Sigmoid colon (tissue), 7 donors: ENCODE data around the gene THOC5. TPM values are rescaled to one million over a fixed set of nuclear protein-coding genes. Genes with fewer than 3 reads are reported as not detected.
"Not testable (repeated sequence)": the region's sequence is repeated elsewhere in the genome, so short reads cannot be mapped to it uniquely, and the experiment has no call there.

Experiments used
- DNase-seq: peaks from one replicate; pipeline ENCODE4 v3.0.0-alpha.2; 2019
- H3K27ac ChIP-seq, 4 donors: fragments of 200-600 bp; sonication (generic); one replicate each; pipeline ENCODE4 v1.5.1; 2016 to 2019; ENCODE audit warnings: mild to moderate bottlenecking in 1 of 4
- H3K27me3 ChIP-seq, 3 donors: fragments of 200-600 bp; sonication (generic); one replicate each; pipeline ENCODE4 v1.5.1; 2019; ENCODE audit warnings: mild to moderate bottlenecking in 1 of 3
- H3K36me3 ChIP-seq, 4 donors: fragments of 200-600 bp; sonication (generic); one replicate each; pipeline ENCODE4 v1.5.1; 2016 to 2019
- H3K4me1 ChIP-seq, 4 donors: fragments of 200-600 bp; sonication (generic); one replicate each; pipeline ENCODE4 v1.5.1; 2017 to 2019
- H3K4me3 ChIP-seq, 4 donors: fragments of 200-600 bp; sonication (generic); one replicate each; pipeline ENCODE4 v1.5.1; 2017 to 2019; ENCODE audit warnings: mild to moderate bottlenecking in 2 of 4, moderate library complexity in 1 of 4
- H3K9me3 ChIP-seq, 4 donors: fragments of 200-600 bp in 3 of 4; sonication (generic) in 3 of 4; one replicate each; pipeline versions ENCODE4 v1.5.1 to v1.6.1; 2013 to 2019
- CTCF ChIP-seq, 4 experiments: fragments of 450-650 bp in 3 of 4; fragments of 200-600 bp in 1 of 4; IDR thresholded peaks; one replicate each; pipeline ENCODE4 v1.5.1; 2016 to 2019; ENCODE audit warnings: antibody characterized with exemption in 4 of 4, mild to moderate bottlenecking in 3 of 4, moderate library complexity in 2 of 4
- EP300 ChIP-seq, 4 donors: sonication (generic); formaldehyde crosslinking; IDR thresholded peaks; one replicate each; pipeline ENCODE4 v1.6.1; 2017; ENCODE audit warnings: antibody characterized with exemption in 4 of 4
- POLR2A ChIP-seq, 2 donors: fragments of 450-650 bp; IDR thresholded peaks; one replicate each; pipeline ENCODE4 v1.6.1; 2016; ENCODE audit warnings: antibody characterized with exemption in 2 of 2, mild to moderate bottlenecking in 2 of 2, moderate library complexity in 2 of 2
- POLR2AphosphoS5 ChIP-seq, 4 donors: sonication (generic); formaldehyde crosslinking; IDR thresholded peaks; one replicate each; pipeline ENCODE4 v1.6.1; 2017; ENCODE audit warnings: antibody characterized with exemption in 4 of 4
- WGBS, 2 donors: extraction: QIAGEN DNeasy Blood & Tissue Kit; methylation state at CpG; one replicate each; pipeline ENCODE4 v1.1.7; 2013; 5-methylcytosine and 5-hydroxymethylcytosine counted together
- intact Hi-C: fragments of 100-400 bp; cut with DNase I; formaldehyde crosslinking; loops from one replicate; pipeline ENCODE4 v1.15.1; 2023
- polyA plus RNA-seq, 3 donors: library from polyadenylated mRNA; stranded (reverse); fragments of 200-250 nt; gene quantifications; one replicate each; pipeline ENCODE4 v1.2.3, GENCODE V29; 2013
- total RNA-seq, 4 donors: library from RNA; depleted of rRNA; stranded (reverse); fragments of >200 nt; gene quantifications; one replicate each; pipeline ENCODE4 v1.1.0, GENCODE V29; 2016
- donor health status: healthy with polysubstance abuse.
- donor health status: Bipolar disorder and iron deficiency.
- donor health status: healthy.

THOC5 gene
- total and polyA plus RNA-seq, 7 donors: 12.0 to 72.2 (median 50.1) TPM

GRCh38 chr22:29593923-29594322, 40.4 kb upstream of the THOC5 start:
- TF ChIP-seq EP300 (IDR thresholded peaks at IDR 0.05) (no peak), POLR2AphosphoS5 (IDR thresholded peaks at IDR 0.05) (no peak), CTCF (IDR thresholded peaks at IDR 0.05) (no peak), POLR2A (IDR thresholded peaks at IDR 0.05) (no peak)
- Histone ChIP-seq H3K9me3 (no peaks in the 10 kb centered on the region), H3K4me3 (no peak overlapping the region), H3K27me3 (no peaks in the 10 kb centered on the region), H3K27ac (no peak overlapping the region), H3K4me1 (no peaks in the 10 kb centered on the region), H3K36me3 (no peaks in the 10 kb centered on the region)
- WGBS, 2 donors: 63 to 80% methylated on average over 4 of the region's 4 CpGs
- intact Hi-C loops: no loop called here
- no peak for DNase-seq

GRCh38 chr22:29587938-29588699, 34.6 kb upstream of the THOC5 start:
- no peak for DNase-seq

GRCh38 chr22:29586193-29586705, 32.7 kb upstream of the THOC5 start:
- DNase-seq, H3K27ac ChIP-seq, H3K4me1 ChIP-seq, intact Hi-C loops, H3K4me3 ChIP-seq, H3K9me3 ChIP-seq, H3K36me3 ChIP-seq, H3K27me3 ChIP-seq: not testable (repeated sequence)
- 82 to 93% methylated on average over 4 of the region's 4 CpGs for WGBS, 2 donors

More at GRCh38 chr22:29587938-29588699, 34.6 kb upstream of the THOC5 start:
- H3K9me3 ChIP-seq: no peaks in the 10 kb centered on the region
- no peak overlapping the region for H3K4me3 ChIP-seq
- TF ChIP-seq CTCF (IDR thresholded peaks at IDR 0.05) (no peak), POLR2AphosphoS5 (IDR thresholded peaks at IDR 0.05) (no peak), POLR2A (IDR thresholded peaks at IDR 0.05) (no peak)
- intact Hi-C loops: no loop called here
- no peaks in the 10 kb centered on the region for H3K36me3 ChIP-seq
- no peaks in the 10 kb centered on the region for H3K4me1 ChIP-seq
- H3K27ac ChIP-seq: no peak overlapping the region
- H3K27me3 ChIP-seq: no peaks in the 10 kb centered on the region
- 83 to 84% methylated on average over 9 of the region's 9 CpGs for WGBS, 2 donors

GRCh38 chr22:29584975-29585374, 31.4 kb upstream of the THOC5 start:
- 88 to 93% methylated on average over 5 of the region's 5 CpGs for WGBS, 2 donors
- H3K27ac ChIP-seq: no peak overlapping the region
- TF ChIP-seq POLR2A (IDR thresholded peaks at IDR 0.05): no peak
- TF ChIP-seq POLR2AphosphoS5 (IDR thresholded peaks at IDR 0.05): no peak
- no peak for TF ChIP-seq EP300 (IDR thresholded peaks at IDR 0.05)
- no peak for TF ChIP-seq CTCF (IDR thresholded peaks at IDR 0.05)
- H3K36me3 ChIP-seq: no peaks in the 10 kb centered on the region
- intact Hi-C loops: no loop called here
- no peak overlapping the region for H3K4me3 ChIP-seq
- no peaks in the 10 kb centered on the region for H3K27me3 ChIP-seq
- no peaks in the 10 kb centered on the region for H3K9me3 ChIP-seq
- no peak for DNase-seq
- peaks cover 0 to 14% (median 4%) of the 10 kb centered on the region in 4 donors for H3K4me1 ChIP-seq

- Histone ChIP-seq H3K4me3 (no peak overlapping the region), H3K27ac (no peak overlapping the region), H3K9me3 (no peaks in the 10 kb centered on the region), H3K4me1 (peaks cover 0 to 14% (median 4%) of the 10 kb centered on the region in 4 donors), H3K36me3 (no peaks in the 10 kb centered on the region), H3K27me3 (no peaks in the 10 kb centered on the region)
- TF ChIP-seq EP300 (IDR thresholded peaks at IDR 0.05) (no peak), CTCF (IDR thresholded peaks at IDR 0.05) (no peak), POLR2AphosphoS5 (IDR thresholded peaks at IDR 0.05) (no peak), POLR2A (IDR thresholded peaks at IDR 0.05) (no peak)
- no peak for DNase-seq
- intact Hi-C loops: no loop called here
- WGBS, 2 donors: 17 to 79% methylated on average over 12 of the region's 12 CpGs
Observed at GRCh38 chr22:29581799-29582198, 28.2 kb upstream of the THOC5 start.
